Middle frontal gyrus (tissue), 1 donor: ENCODE results near the gene DNTTIP2.
"Not testable (repeated sequence)": the region's sequence is repeated elsewhere in the genome, so short reads cannot be mapped to it uniquely, and the experiment has no call there.

Experiments used
- DNase-seq: peaks from one replicate; pipeline ENCODE4 v3.0.0-alpha.2; 2015; ENCODE audit warnings: low spot score; ENCODE audit errors: extremely low spot score

The DNTTIP2 gene

GRCh38 chr1:93842750-93843500, 36.1 kb downstream of the DNTTIP2 start:
- no peak for DNase-seq

- DNase-seq, result no peak
Measured at GRCh38 chr1:93841771-93842170, 37.2 kb downstream of the DNTTIP2 start.

- DNase-seq, result no peak
Measured at GRCh38 chr1:93840956-93841482, 38.0 kb downstream of the DNTTIP2 start.

- no peak for DNase-seq
Measured at GRCh38 chr1:93839753-93840152, 39.3 kb downstream of the DNTTIP2 start.

- DNase-seq, result no peak
Measured at GRCh38 chr1:93839307-93839706, 39.7 kb downstream of the DNTTIP2 start.

GRCh38 chr1:93837961-93838360, 41.0 kb downstream of the DNTTIP2 start:
- DNase-seq, result no peak

GRCh38 chr1:93833293-93833692, 45.7 kb downstream of the DNTTIP2 start:
- not testable (repeated sequence) for DNase-seq

GRCh38 chr1:93829061-93829460, 49.9 kb downstream of the DNTTIP2 start:
- DNase-seq, result no peak

- no peak for DNase-seq
Measured at GRCh38 chr1:93828367-93828755, 50.6 kb downstream of the DNTTIP2 start.

GRCh38 chr1:93827633-93828366, 51.2 kb downstream of the DNTTIP2 start:
- no peak for DNase-seq

GRCh38 chr1:93827128-93827527, 51.9 kb downstream of the DNTTIP2 start:
- no peak for DNase-seq

GRCh38 chr1:93824834-93825233, 54.2 kb downstream of the DNTTIP2 start:
- no peak for DNase-seq

GRCh38 chr1:93822730-93823425, 56.1 kb downstream of the DNTTIP2 start:
- no peak for DNase-seq

GRCh38 chr1:93821423-93822144, 57.4 kb downstream of the DNTTIP2 start:
- no peak for DNase-seq

GRCh38 chr1:93820554-93821422, 58.2 kb downstream of the DNTTIP2 start:
- DNase-seq, result no peak

GRCh38 chr1:93818570-93818959, 60.4 kb downstream of the DNTTIP2 start:
- no peak for DNase-seq

- DNase-seq, result no peak
Measured at GRCh38 chr1:93817819-93818569, 61.0 kb downstream of the DNTTIP2 start.

GRCh38 chr1:93816970-93817678, 61.9 kb downstream of the DNTTIP2 start:
- DNase-seq, result no peak
